HepG2 (cell line): Measurements from ENCODE around the gene WFDC9.

Source experiments
- CREB1 ChIP-seq, 2 experiments: fragments of 450-650 bp in 1 of 2; IDR thresholded peaks; 2 replicates each; pipeline ENCODE4 v1.6.1; 2016 to 2017; ENCODE audit warnings: control low read depth in 1 of 2, mild to moderate bottlenecking in 1 of 2, missing compliant biosample characterization in 1 of 2, missing genetic modification characterization in 1 of 2
- CTCF ChIP-seq: sonication (generic); formaldehyde crosslinking; IDR thresholded peaks from 2 replicates; pipeline ENCODE4 v1.5.0; 2020; ENCODE audit warnings: mild to moderate bottlenecking, missing genetic modification reagents, moderate library complexity
- GPN1 ChIP-seq: sonication (generic); formaldehyde crosslinking; IDR thresholded peaks from 2 replicates; pipeline ENCODE4 v1.5.1; 2020; ENCODE audit warnings: missing genetic modification reagents, borderline replicate concordance
- HMGXB3 ChIP-seq: sonication (generic); formaldehyde crosslinking; IDR thresholded peaks from 2 replicates; pipeline ENCODE4 v1.4.0; 2020; ENCODE audit warnings: missing genetic modification reagents, borderline replicate concordance
- HOXA7 ChIP-seq: sonication (generic); formaldehyde crosslinking; IDR thresholded peaks from 2 replicates; pipeline ENCODE4 v1.8.1; 2022; ENCODE audit warnings: mild to moderate bottlenecking, missing genetic modification reagents, moderate library complexity
- RELA ChIP-seq: sonication (generic); formaldehyde crosslinking; IDR thresholded peaks from 2 replicates; pipeline ENCODE4 v1.4.0; 2020; ENCODE audit warnings: missing genetic modification reagents
- SP1 ChIP-seq, 2 experiments: fragments of 450-650 bp in 1 of 2; sonication (generic) in 1 of 2; formaldehyde crosslinking in 1 of 2; IDR thresholded peaks; 2 replicates each; pipeline versions ENCODE4 v1.4.0 to v1.6.1; 2016 to 2020; ENCODE audit warnings: missing genetic modification reagents in 1 of 2
- TAF1 ChIP-seq: sonication (generic); formaldehyde crosslinking; IDR thresholded peaks from 2 replicates; pipeline ENCODE4 v1.4.0; 2020; ENCODE audit warnings: missing genetic modification reagents
- ZFP82 ChIP-seq: sonication (generic); formaldehyde crosslinking; IDR thresholded peaks from 2 replicates; pipeline ENCODE4 v1.5.1; 2020; ENCODE audit warnings: mild to moderate bottlenecking, missing genetic modification reagents, borderline replicate concordance
- ZNF20 ChIP-seq: sonication (generic); formaldehyde crosslinking; IDR thresholded peaks from 2 replicates; pipeline ENCODE4 v1.4.0; 2020; ENCODE audit warnings: mild to moderate bottlenecking, moderate library complexity, missing genetic modification reagents
- ZNF605 ChIP-seq: sonication (generic); formaldehyde crosslinking; IDR thresholded peaks from 2 replicates; pipeline ENCODE4 v1.8.0; 2022; ENCODE audit warnings: mild to moderate bottlenecking, missing genetic modification reagents
- TF ChIP-seq, protein P1 (sequence below): IDR thresholded peaks from 2 replicates; pipeline ENCODE4 v1.6.1; 2016; ENCODE audit warnings: low read depth, missing genetic modification reagents, missing compliant biosample characterization
- TF ChIP-seq, protein P2 (sequence below): sonication (generic); formaldehyde crosslinking; IDR thresholded peaks from 2 replicates; pipeline ENCODE4 v1.8.1; 2023; ENCODE audit warnings: missing genetic modification reagents, inconsistent platforms, borderline replicate concordance

- TF ChIP-seq CTCF (CRISPR knock-in tag), result peak; percentile 78
- TF ChIP-seq, protein P1, sequence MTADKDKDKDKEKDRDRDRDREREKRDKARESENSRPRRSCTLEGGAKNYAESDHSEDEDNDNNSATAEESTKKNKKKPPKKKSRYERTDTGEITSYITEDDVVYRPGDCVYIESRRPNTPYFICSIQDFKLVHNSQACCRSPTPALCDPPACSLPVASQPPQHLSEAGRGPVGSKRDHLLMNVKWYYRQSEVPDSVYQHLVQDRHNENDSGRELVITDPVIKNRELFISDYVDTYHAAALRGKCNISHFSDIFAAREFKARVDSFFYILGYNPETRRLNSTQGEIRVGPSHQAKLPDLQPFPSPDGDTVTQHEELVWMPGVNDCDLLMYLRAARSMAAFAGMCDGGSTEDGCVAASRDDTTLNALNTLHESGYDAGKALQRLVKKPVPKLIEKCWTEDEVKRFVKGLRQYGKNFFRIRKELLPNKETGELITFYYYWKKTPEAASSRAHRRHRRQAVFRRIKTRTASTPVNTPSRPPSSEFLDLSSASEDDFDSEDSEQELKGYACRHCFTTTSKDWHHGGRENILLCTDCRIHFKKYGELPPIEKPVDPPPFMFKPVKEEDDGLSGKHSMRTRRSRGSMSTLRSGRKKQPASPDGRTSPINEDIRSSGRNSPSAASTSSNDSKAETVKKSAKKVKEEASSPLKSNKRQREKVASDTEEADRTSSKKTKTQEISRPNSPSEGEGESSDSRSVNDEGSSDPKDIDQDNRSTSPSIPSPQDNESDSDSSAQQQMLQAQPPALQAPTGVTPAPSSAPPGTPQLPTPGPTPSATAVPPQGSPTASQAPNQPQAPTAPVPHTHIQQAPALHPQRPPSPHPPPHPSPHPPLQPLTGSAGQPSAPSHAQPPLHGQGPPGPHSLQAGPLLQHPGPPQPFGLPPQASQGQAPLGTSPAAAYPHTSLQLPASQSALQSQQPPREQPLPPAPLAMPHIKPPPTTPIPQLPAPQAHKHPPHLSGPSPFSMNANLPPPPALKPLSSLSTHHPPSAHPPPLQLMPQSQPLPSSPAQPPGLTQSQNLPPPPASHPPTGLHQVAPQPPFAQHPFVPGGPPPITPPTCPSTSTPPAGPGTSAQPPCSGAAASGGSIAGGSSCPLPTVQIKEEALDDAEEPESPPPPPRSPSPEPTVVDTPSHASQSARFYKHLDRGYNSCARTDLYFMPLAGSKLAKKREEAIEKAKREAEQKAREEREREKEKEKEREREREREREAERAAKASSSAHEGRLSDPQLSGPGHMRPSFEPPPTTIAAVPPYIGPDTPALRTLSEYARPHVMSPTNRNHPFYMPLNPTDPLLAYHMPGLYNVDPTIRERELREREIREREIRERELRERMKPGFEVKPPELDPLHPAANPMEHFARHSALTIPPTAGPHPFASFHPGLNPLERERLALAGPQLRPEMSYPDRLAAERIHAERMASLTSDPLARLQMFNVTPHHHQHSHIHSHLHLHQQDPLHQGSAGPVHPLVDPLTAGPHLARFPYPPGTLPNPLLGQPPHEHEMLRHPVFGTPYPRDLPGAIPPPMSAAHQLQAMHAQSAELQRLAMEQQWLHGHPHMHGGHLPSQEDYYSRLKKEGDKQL (CRISPR knock-in tag), result no peak
- no peak for TF ChIP-seq SP1 (IDR thresholded peaks at IDR 0.05)
- TF ChIP-seq SP1 (CRISPR knock-in tag; IDR thresholded peaks at IDR 0.05), result no peak
- no peak for TF ChIP-seq ZNF20 (CRISPR knock-in tag)
- TF ChIP-seq HOXA7 (CRISPR knock-in tag), result no peak
- no peak for TF ChIP-seq RELA (CRISPR knock-in tag)
- TF ChIP-seq TAF1 (CRISPR knock-in tag), result no peak
- no peak for TF ChIP-seq GPN1 (CRISPR knock-in tag)
- TF ChIP-seq, protein P2, sequence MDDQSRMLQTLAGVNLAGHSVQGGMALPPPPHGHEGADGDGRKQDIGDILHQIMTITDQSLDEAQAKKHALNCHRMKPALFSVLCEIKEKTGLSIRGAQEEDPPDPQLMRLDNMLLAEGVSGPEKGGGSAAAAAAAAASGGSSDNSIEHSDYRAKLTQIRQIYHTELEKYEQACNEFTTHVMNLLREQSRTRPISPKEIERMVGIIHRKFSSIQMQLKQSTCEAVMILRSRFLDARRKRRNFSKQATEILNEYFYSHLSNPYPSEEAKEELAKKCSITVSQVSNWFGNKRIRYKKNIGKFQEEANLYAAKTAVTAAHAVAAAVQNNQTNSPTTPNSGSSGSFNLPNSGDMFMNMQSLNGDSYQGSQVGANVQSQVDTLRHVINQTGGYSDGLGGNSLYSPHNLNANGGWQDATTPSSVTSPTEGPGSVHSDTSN, result no peak
- TF ChIP-seq ZNF605 (CRISPR knock-in tag), result no peak
- TF ChIP-seq CREB1 (IDR thresholded peaks at IDR 0.05), result no peak
- TF ChIP-seq CREB1 (CRISPR knock-in tag; IDR thresholded peaks at IDR 0.05), result no peak
- no peak for TF ChIP-seq ZFP82 (CRISPR knock-in tag)
- no peak for TF ChIP-seq HMGXB3 (CRISPR knock-in tag)
Observed at GRCh38 chr20:45592574-45593189, 38.4 kb downstream of the WFDC9 start.
